Neuronal stem cell (in vitro differentiated cells): Measurements from ENCODE around the gene PPIH.
"Not testable (repeated sequence)": the region's sequence is repeated elsewhere in the genome, so short reads cannot be mapped to it uniquely, and the experiment has no call there.

Source experiments
- DNase-seq: peaks from one replicate; pipeline ENCODE4 v3.0.0-alpha.2; 2013; ENCODE audit warnings: low spot score
- H2AFZ ChIP-seq: one replicate; pipeline ENCODE4 v1.6.1; 2013; ENCODE audit warnings: mild to moderate bottlenecking, low read length, inconsistent platforms
- H2AK5ac ChIP-seq: 2 replicates; pipeline ENCODE4 v1.6.1; 2013; ENCODE audit warnings: low read depth, mild to moderate bottlenecking, inconsistent platforms, low read length, moderate library complexity, mixed read lengths
- H2BK120ac ChIP-seq: 2 replicates; pipeline ENCODE4 v1.6.1; 2013; ENCODE audit warnings: low read depth, mild to moderate bottlenecking, inconsistent platforms, low read length, moderate library complexity, mixed read lengths
- H2BK12ac ChIP-seq: one replicate; pipeline ENCODE4 v1.6.1; 2013; ENCODE audit warnings: low read length, inconsistent platforms
- H2BK15ac ChIP-seq: 2 replicates; pipeline ENCODE4 v1.6.1; 2013; ENCODE audit warnings: mild to moderate bottlenecking, low read length, inconsistent platforms, mixed read lengths
- H2BK5ac ChIP-seq: one replicate; pipeline ENCODE4 v1.6.1; 2013; ENCODE audit warnings: inconsistent platforms, mild to moderate bottlenecking, low read length, moderate library complexity
- H3K14ac ChIP-seq: one replicate; pipeline ENCODE4 v1.6.1; 2013; ENCODE audit warnings: low read length, inconsistent platforms
- H3K18ac ChIP-seq: 2 replicates; pipeline ENCODE4 v1.6.1; 2013; ENCODE audit warnings: low read length, inconsistent platforms
- H3K23ac ChIP-seq: 2 replicates; pipeline ENCODE4 v1.6.1; 2013; ENCODE audit warnings: low read depth, mild to moderate bottlenecking, mixed read lengths, low read length, inconsistent platforms; ENCODE audit not compliant: poor library complexity
- H3K27ac ChIP-seq: replicated peaks from 3 replicates; pipeline ENCODE4 v1.5.1; 2013; ENCODE audit warnings: low read length, inconsistent platforms
- H3K27me3 ChIP-seq, 3 experiments: 2 replicates each; pipeline ENCODE4 v1.6.1; 2013; ENCODE audit warnings: low read length in 3 of 3, mild to moderate bottlenecking in 2 of 3, inconsistent platforms in 1 of 3, low read depth in 1 of 3, mixed read lengths in 1 of 3, moderate library complexity in 1 of 3; ENCODE audit not compliant: control insufficient read depth in 3 of 3, insufficient read depth in 3 of 3
- H3K36me3 ChIP-seq, 2 donors: replicated peaks in 1 of 2; 2 replicates each; pipeline ENCODE4 v1.6.1; 2013; ENCODE audit warnings: low read length in 2 of 2; ENCODE audit not compliant: control insufficient read depth in 2 of 2, insufficient read depth in 2 of 2
- H3K4ac ChIP-seq: 2 replicates; pipeline ENCODE4 v1.6.1; 2013; ENCODE audit warnings: inconsistent platforms, mild to moderate bottlenecking, low read length, moderate library complexity
- H3K4me1 ChIP-seq, 2 donors: 1 replicate in 1 of 2; 2 replicates in 1 of 2; pipeline ENCODE4 v1.6.1; 2013; ENCODE audit warnings: low read length in 2 of 2, low read depth in 1 of 2; ENCODE audit not compliant: control insufficient read depth in 2 of 2, insufficient read depth in 1 of 2
- H3K4me2 ChIP-seq: one replicate; pipeline ENCODE4 v1.6.1; 2013; ENCODE audit warnings: mild to moderate bottlenecking, low read length, inconsistent platforms; ENCODE audit not compliant: insufficient read depth, poor library complexity, severe bottlenecking
- H3K4me3 ChIP-seq, 2 donors: 2 replicates each; pipeline ENCODE4 v1.5.1; 2013; ENCODE audit warnings: low read length in 2 of 2, mild to moderate bottlenecking in 2 of 2, inconsistent platforms in 1 of 2, moderate library complexity in 1 of 2
- H3K79me1 ChIP-seq: one replicate; pipeline ENCODE4 v1.6.1; 2013; ENCODE audit warnings: low read depth, mild to moderate bottlenecking, inconsistent platforms, low read length, moderate library complexity
- H3K9ac ChIP-seq: one replicate; pipeline ENCODE4 v1.6.1; 2013; ENCODE audit warnings: mild to moderate bottlenecking, low read depth, low read length, inconsistent platforms; ENCODE audit not compliant: poor library complexity
- H3K9me3 ChIP-seq, 2 donors: replicated peaks in 1 of 2; 2 replicates each; pipeline versions ENCODE3 to v1.6.1; 2013; ENCODE audit warnings: low read length in 2 of 2, mild to moderate bottlenecking in 2 of 2, inconsistent platforms in 1 of 2, low read depth in 1 of 2, mixed read lengths in 1 of 2, moderate library complexity in 1 of 2; ENCODE audit not compliant: control insufficient read depth in 2 of 2, insufficient read depth in 1 of 2
- H4K8ac ChIP-seq: one replicate; pipeline ENCODE4 v1.6.1; 2013; ENCODE audit warnings: low read depth, mild to moderate bottlenecking, inconsistent platforms, low read length, moderate library complexity
- H4K91ac ChIP-seq: one replicate; pipeline ENCODE4 v1.6.1; 2013; ENCODE audit warnings: low read length, low read depth, mild to moderate bottlenecking, inconsistent platforms; ENCODE audit not compliant: poor library complexity
- WGBS, 2 donors: extraction: QIAGEN DNeasy Blood & Tissue Kit; methylation state at CpG; one replicate each; pipeline ENCODE4 v1.1.7; 2013; ENCODE audit warnings: missing lambda C conversion rate in 2 of 2, mixed read lengths in 1 of 2; ENCODE audit not compliant: insufficient read length in 2 of 2, insufficient replicate concordance in 1 of 2; ENCODE audit errors: extremely low coverage in 2 of 2; 5-methylcytosine and 5-hydroxymethylcytosine counted together

PPIH gene

DNA sequence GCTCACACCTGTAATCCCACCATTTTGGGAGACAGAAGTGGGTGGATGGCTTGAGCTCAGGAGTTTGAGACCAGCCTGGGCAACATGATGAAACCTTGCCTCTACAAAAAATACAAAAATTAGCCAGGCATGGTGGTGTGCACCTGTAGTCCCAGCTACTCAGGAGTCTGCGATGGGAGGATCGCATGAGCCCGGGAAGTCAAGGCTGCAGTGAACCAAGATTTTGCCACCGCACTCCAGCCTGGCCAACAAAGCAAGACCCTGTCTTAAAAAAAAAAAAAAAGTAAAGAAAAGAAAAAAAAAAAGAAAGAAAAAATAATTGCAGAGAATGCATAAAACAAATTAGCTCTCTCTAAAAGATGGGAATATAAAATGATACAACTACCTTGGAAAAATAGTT, 67.6 kb downstream of the PPIH start:
- H3K4me2 ChIP-seq, H2AK5ac ChIP-seq, H2BK120ac ChIP-seq, H3K36me3 ChIP-seq, H3K4me1 ChIP-seq, H3K27ac ChIP-seq, H2BK5ac ChIP-seq, H3K4me3 ChIP-seq, H3K9ac ChIP-seq, H3K14ac ChIP-seq, H3K27me3 ChIP-seq, H3K9me3 ChIP-seq, H3K4ac ChIP-seq, DNase-seq, H3K23ac ChIP-seq, H4K8ac ChIP-seq, H2BK12ac ChIP-seq, H3K79me1 ChIP-seq, H4K91ac ChIP-seq, H3K18ac ChIP-seq, H2BK15ac ChIP-seq, H2AFZ ChIP-seq: not testable (repeated sequence)
- no CpG with 5 or more reads among the region's 4 CpGs for WGBS, 2 donors
